Measurements from ENCODE around the gene NCAPD2.

- TF ChIP-seq, protein P1, sequence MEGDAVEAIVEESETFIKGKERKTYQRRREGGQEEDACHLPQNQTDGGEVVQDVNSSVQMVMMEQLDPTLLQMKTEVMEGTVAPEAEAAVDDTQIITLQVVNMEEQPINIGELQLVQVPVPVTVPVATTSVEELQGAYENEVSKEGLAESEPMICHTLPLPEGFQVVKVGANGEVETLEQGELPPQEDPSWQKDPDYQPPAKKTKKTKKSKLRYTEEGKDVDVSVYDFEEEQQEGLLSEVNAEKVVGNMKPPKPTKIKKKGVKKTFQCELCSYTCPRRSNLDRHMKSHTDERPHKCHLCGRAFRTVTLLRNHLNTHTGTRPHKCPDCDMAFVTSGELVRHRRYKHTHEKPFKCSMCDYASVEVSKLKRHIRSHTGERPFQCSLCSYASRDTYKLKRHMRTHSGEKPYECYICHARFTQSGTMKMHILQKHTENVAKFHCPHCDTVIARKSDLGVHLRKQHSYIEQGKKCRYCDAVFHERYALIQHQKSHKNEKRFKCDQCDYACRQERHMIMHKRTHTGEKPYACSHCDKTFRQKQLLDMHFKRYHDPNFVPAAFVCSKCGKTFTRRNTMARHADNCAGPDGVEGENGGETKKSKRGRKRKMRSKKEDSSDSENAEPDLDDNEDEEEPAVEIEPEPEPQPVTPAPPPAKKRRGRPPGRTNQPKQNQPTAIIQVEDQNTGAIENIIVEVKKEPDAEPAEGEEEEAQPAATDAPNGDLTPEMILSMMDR (IDR thresholded peaks at IDR 0.05; ENCODE audit: insufficient read depth, low read length, poor library complexity, severe bottlenecking): no peak
- TF ChIP-seq EZH2phosphoT487 (conservative IDR thresholded peaks at IDR 0.05; ENCODE audit: low read length): no peak
Measured at GRCh38 chr12:6560501-6561205, 66.8 kb downstream of the NCAPD2 start.
